KMS-11 (cell line): ENCODE results near the gene MAN2A2.

Experiments
- H2AFZ ChIP-seq: fragments of 200-600 bp; sonication (generic); 2 replicates; pipeline ENCODE4 v1.6.1; 2016; ENCODE audit warnings: antibody characterized with exemption, mixed run types, low read depth
- H3K27ac ChIP-seq: fragments of 200-600 bp; sonication (generic); 2 replicates; pipeline ENCODE4 v1.6.1; 2016; ENCODE audit warnings: mild to moderate bottlenecking, mixed run types
- H3K27me3 ChIP-seq: fragments of 200-600 bp; sonication (generic); 2 replicates; pipeline ENCODE4 v1.6.1; 2017; ENCODE audit warnings: mild to moderate bottlenecking, low read depth, mixed run types, moderate library complexity; ENCODE audit not compliant: insufficient read depth
- H3K36me3 ChIP-seq: fragments of 200-600 bp; sonication (generic); 2 replicates; pipeline ENCODE4 v1.6.1; 2017; ENCODE audit warnings: mild to moderate bottlenecking, mixed run types; ENCODE audit not compliant: insufficient read depth
- H3K4me1 ChIP-seq: fragments of 200-600 bp; sonication (generic); 2 replicates; pipeline ENCODE4 v1.6.1; 2016; ENCODE audit warnings: mild to moderate bottlenecking, low read depth, mixed run types; ENCODE audit not compliant: poor library complexity, severe bottlenecking
- H3K4me2 ChIP-seq: fragments of 200-600 bp; sonication (generic); 2 replicates; pipeline ENCODE4 v1.7.0; 2016; ENCODE audit warnings: mild to moderate bottlenecking, mixed run types
- H3K4me3 ChIP-seq: fragments of 200-600 bp; sonication (generic); IDR thresholded peaks from 2 replicates; pipeline ENCODE4 v1.6.1; 2017; ENCODE audit warnings: low read depth, low read length, mixed read lengths; ENCODE audit not compliant: insufficient read depth
- H3K79me2 ChIP-seq: fragments of 200-600 bp; sonication (generic); 2 replicates; pipeline ENCODE4 v1.6.1; 2016; ENCODE audit warnings: low read depth, mixed run types; ENCODE audit not compliant: insufficient read depth
- H3K9ac ChIP-seq: fragments of 200-600 bp; sonication (generic); 2 replicates; pipeline ENCODE4 v1.6.1; 2016; ENCODE audit warnings: mild to moderate bottlenecking, mixed run types
- H4K20me1 ChIP-seq: fragments of 200-600 bp; sonication (generic); 2 replicates; pipeline ENCODE4 v1.6.1; 2016; ENCODE audit warnings: mild to moderate bottlenecking, mixed run types; ENCODE audit not compliant: insufficient read depth
- TF ChIP-seq, protein P1 (sequence below): fragments of 200-600 bp; sonication (generic); conservative IDR thresholded peaks from 2 replicates; pipeline ENCODE4 v1.6.1; 2017; ENCODE audit warnings: low read depth, mild to moderate bottlenecking, antibody characterized with exemption, low read length, moderate library complexity, mixed read lengths

The MAN2A2 gene

DNA sequence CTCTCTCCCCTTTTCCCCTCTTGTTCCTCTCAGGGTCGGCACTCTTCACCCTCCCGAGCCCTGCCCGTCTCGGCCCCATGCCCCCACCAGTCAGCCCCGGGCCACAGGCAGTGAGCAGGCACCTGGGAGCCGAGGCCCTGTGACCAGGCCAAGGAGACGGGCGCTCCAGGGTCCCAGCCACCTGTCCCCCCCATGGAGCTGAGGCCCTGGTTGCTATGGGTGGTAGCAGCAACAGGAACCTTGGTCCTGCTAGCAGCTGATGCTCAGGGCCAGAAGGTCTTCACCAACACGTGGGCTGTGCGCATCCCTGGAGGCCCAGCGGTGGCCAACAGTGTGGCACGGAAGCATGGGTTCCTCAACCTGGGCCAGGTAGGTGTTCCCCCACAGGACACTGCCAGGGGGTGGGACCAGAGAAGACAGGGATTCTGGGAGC, 27.5 kb upstream of the MAN2A2 start:
- peaks cover 24% of the 10 kb centered on the region for H3K4me1 ChIP-seq
- no peaks in the 10 kb centered on the region for H4K20me1 ChIP-seq
- H3K79me2 ChIP-seq = peaks cover 24% of the 10 kb centered on the region
- no peak overlapping the region for H3K4me3 ChIP-seq
- H3K27me3 ChIP-seq = no peaks in the 10 kb centered on the region
- H3K27ac ChIP-seq = no peak overlapping the region
- H3K36me3 ChIP-seq = no peaks in the 10 kb centered on the region; the same call in 1 of the 2 replicates
- H3K9ac ChIP-seq = no peak overlapping the region
- no peak overlapping the region for H3K4me2 ChIP-seq
- no peak overlapping the region for H2AFZ ChIP-seq
- TF ChIP-seq, protein P1, sequence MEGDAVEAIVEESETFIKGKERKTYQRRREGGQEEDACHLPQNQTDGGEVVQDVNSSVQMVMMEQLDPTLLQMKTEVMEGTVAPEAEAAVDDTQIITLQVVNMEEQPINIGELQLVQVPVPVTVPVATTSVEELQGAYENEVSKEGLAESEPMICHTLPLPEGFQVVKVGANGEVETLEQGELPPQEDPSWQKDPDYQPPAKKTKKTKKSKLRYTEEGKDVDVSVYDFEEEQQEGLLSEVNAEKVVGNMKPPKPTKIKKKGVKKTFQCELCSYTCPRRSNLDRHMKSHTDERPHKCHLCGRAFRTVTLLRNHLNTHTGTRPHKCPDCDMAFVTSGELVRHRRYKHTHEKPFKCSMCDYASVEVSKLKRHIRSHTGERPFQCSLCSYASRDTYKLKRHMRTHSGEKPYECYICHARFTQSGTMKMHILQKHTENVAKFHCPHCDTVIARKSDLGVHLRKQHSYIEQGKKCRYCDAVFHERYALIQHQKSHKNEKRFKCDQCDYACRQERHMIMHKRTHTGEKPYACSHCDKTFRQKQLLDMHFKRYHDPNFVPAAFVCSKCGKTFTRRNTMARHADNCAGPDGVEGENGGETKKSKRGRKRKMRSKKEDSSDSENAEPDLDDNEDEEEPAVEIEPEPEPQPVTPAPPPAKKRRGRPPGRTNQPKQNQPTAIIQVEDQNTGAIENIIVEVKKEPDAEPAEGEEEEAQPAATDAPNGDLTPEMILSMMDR = no peak

GRCh38 chr15:90876046-90876445, 27.1 kb upstream of the MAN2A2 start:
- Histone ChIP-seq H3K27me3 (no peaks in the 10 kb centered on the region), H3K36me3 (no peaks in the 10 kb centered on the region; the same call in 1 of the 2 replicates), H3K4me2 (no peak overlapping the region), H2AFZ (no peak overlapping the region), H3K27ac (no peak overlapping the region), H3K9ac (no peak overlapping the region), H3K79me2 (peaks cover 24% of the 10 kb centered on the region), H3K4me3 (no peak overlapping the region), H3K4me1 (peaks cover 20% of the 10 kb centered on the region), H4K20me1 (no peaks in the 10 kb centered on the region)
- TF ChIP-seq, protein P1 = no peak

DNA sequence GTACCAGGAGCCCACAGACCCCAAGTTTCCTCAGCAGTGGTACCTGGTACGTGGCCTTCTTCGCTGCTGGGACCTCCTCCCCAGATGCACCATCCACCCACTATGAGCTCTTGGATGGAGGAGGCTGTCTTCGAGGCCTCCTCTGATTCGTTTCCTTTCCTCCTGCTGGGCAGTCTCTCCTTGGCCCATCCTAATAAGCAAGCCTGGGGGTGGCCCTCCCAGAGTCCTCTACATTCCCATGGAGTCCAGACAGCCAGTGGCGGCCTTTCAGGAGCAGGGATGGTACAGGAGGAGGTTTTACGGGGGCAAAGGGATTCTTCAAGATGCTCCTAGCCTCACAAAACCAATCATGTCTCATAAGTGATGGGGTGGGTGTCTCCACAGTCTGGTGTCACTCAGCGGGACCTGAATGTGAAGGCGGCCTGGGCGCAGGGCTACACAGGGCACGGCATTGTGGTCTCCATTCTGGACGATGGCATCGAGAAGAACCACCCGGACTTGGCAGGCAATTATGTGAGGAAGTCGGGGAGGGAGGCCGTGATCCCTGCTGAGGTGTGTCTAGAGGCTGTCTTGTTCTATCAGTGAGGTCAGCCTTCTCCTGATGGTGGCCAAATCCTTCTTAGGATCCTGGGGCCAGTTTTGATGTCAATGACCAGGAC, 26.5 kb upstream of the MAN2A2 start:
- H2AFZ ChIP-seq = no peak overlapping the region
- no peak overlapping the region for H3K27ac ChIP-seq
- no peaks in the 10 kb centered on the region for H4K20me1 ChIP-seq
- no peaks in the 10 kb centered on the region for H3K27me3 ChIP-seq
- H3K36me3 ChIP-seq = no peaks in the 10 kb centered on the region; the same call in 1 of the 2 replicates
- TF ChIP-seq, protein P1 = no peak
- H3K9ac ChIP-seq = no peak overlapping the region
- H3K4me2 ChIP-seq = no peak overlapping the region
- peaks cover 24% of the 10 kb centered on the region for H3K79me2 ChIP-seq
- H3K4me1 ChIP-seq = peaks cover 20% of the 10 kb centered on the region
- no peak overlapping the region for H3K4me3 ChIP-seq

DNA sequence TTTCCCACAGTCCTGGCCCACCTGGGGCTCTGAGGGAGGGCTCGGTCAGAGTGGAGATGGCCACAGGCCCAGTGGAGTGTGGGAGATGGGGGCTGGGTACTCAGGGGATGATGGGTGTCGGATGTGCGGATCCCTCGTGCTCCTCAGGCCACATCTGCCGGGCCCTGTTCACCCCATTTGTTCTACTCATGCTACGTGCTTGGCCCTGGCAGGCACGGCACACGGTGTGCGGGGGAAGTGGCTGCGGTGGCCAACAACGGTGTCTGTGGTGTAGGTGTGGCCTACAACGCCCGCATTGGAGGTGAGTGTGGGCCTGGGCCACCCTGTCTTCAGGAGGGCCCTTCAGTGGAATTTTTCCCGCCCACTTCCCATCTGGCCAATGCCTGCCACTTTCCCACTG, 25.8 kb upstream of the MAN2A2 start:
- H3K27me3 ChIP-seq = no peaks in the 10 kb centered on the region
- H3K4me3 ChIP-seq = no peak overlapping the region
- TF ChIP-seq, protein P1 = no peak
- peaks cover 22% of the 10 kb centered on the region for H3K79me2 ChIP-seq
- peaks cover 18% of the 10 kb centered on the region for H3K4me1 ChIP-seq
- no peaks in the 10 kb centered on the region; the same call in 1 of the 2 replicates for H3K36me3 ChIP-seq
- H4K20me1 ChIP-seq = no peaks in the 10 kb centered on the region
- H3K4me2 ChIP-seq = no peak overlapping the region
- H3K27ac ChIP-seq = no peak overlapping the region
- H3K9ac ChIP-seq = no peak overlapping the region
- no peak overlapping the region for H2AFZ ChIP-seq
